Right forelimb (tissue), 1 donor: ENCODE data around the gene OR10G7.
"Not testable (repeated sequence)": the region's sequence is repeated elsewhere in the genome, so short reads cannot be mapped to it uniquely, and the experiment has no call there.

Source experiments
- DNase-seq: peaks from one replicate; pipeline ENCODE4 v3.0.0-alpha.2; 2018

Gene OR10G7

GRCh38 chr11:124039557-124039956 is 1.6 kb downstream of the OR10G7 start:
- no peak for DNase-seq

- no peak for DNase-seq
Observed at GRCh38 chr11:124036666-124037065, 4.5 kb downstream of the OR10G7 start.

- no peak for DNase-seq
Observed at GRCh38 chr11:124026498-124026897, 14.6 kb downstream of the OR10G7 start, which contains the start of gene OR10G8. Gene OR10G8, plus strand, starts transcription at chr11:124026798. Its CDS starts 2,825 bp downstream, at chr11:124029623.

GRCh38 chr11:124015837-124016236 is 25.3 kb downstream of the OR10G7 start:
- DNase-seq, result not testable (repeated sequence)

GRCh38 chr11:124012697-124013096 is 28.4 kb downstream of the OR10G7 start, which contains the start of gene OR10G4:
Gene OR10G4, plus strand, starts transcription at chr11:124012997. Its CDS starts 2,578 bp downstream, at chr11:124015575.
- no peak for DNase-seq

- no peak for DNase-seq
Observed at GRCh38 chr11:123995119-123995518, 46.0 kb downstream of the OR10G7 start, which contains the start of gene OR10G6. Gene OR10G6, minus strand, starts transcription at chr11:123995161. Its CDS starts 0 bp downstream, at chr11:123995161.
